Fibroblast of peridontal ligament (primary cell): Measurements from ENCODE around the gene LCN12.

Source experiments
- DNase-seq: peaks from one replicate; pipeline ENCODE4 v3.0.0-alpha.2; 2010; ENCODE audit errors: extremely low read depth

LCN12 gene

GRCh38 chr9:136927343-136928271 lies 24.5 kb upstream of the LCN12 start:
- DNase-seq: peak; percentile 7

- DNase-seq: no peak
Observed at GRCh38 chr9:136928591-136928990, 23.5 kb upstream of the LCN12 start.

DNA sequence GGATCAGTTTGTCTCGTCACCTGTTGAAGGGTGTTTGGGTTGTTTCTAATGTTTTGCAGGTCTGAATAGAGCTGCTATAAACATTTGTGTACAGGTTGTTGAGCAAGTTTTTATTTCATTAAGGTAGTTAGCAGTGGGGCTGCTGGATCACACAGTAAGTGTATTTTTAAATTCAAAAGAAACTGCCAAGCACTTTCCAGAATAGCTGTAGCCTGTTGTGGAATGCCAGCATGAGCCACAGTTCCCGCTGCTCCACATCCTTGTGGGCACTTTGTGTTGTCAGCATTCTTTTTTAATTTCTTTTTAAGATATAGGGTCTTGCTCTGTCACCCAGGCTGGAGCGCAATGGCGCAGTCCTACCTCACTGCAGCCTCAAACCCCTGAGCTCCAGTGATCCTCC lies 22.1 kb upstream of the LCN12 start:
- no peak for DNase-seq

GRCh38 chr9:136931611-136932130 lies 20.4 kb upstream of the LCN12 start:
- DNase-seq: peak; percentile 5

DNA sequence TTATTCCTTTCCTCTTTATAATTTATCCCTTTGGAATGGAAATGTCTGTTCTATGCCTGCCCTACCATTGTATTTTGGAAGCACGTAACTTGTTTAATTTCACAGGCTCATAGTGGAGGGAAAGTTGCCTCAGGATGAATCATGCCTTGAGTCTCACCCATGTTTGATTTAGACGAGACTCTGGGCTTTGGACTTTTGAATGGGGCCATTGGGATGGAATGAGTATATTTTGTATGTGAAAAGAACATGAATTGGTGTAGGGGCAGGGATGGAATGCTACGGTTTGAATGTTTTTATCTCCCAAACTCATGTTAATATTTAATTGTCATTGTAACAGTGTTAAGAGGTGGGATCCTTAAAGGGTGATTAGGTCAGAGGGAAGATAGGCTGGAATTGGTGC lies 17.8 kb upstream of the LCN12 start:
- no peak for DNase-seq

DNA sequence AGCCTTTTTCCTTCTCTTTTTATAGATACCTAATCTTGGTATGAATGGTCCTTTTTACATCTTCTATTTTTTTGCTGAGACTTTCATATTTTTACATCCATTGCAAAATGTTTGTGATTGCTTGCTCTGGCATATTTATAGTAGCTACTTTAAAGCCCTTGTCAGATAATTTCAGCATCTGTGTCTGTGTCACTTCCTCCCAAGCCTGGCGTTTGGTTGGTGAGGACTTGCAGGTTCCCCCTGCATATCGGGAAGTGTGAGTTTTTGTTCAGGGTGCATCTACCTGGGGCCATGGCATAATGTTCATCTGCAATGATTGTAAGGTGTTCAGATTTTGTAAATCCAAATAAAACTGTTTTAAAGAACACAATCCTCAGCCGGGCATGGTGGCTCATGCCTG lies 16.4 kb upstream of the LCN12 start:
- no peak for DNase-seq

DNA sequence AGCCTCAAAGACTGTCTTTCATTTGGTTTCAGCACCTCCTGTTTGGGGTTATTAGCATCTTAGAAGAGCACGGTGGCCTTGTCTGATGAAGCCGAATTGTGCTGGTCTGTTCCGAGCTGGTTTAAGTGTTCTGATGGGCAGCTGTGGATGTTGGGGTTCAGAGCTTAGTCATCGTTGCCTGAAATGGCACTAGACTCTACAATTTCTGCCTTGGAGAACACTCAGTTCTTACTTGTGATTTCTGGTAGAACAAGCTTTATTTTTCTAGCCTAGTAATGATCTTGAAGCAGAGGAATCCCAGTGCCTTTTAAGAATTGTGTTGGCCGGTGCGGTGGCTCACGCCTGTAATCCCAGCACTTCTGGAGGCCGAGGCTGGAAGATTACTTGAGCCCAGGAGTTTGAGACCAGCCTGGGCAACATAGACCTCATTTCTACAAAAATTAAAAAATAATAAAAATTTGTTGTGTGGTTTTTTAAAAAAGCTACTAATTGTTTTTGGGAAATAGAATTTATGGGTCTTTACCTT lies 15.4 kb upstream of the LCN12 start:
- DNase-seq: no peak

GRCh38 chr9:136937186-136938001 lies 14.7 kb upstream of the LCN12 start:
- no peak for DNase-seq

DNA sequence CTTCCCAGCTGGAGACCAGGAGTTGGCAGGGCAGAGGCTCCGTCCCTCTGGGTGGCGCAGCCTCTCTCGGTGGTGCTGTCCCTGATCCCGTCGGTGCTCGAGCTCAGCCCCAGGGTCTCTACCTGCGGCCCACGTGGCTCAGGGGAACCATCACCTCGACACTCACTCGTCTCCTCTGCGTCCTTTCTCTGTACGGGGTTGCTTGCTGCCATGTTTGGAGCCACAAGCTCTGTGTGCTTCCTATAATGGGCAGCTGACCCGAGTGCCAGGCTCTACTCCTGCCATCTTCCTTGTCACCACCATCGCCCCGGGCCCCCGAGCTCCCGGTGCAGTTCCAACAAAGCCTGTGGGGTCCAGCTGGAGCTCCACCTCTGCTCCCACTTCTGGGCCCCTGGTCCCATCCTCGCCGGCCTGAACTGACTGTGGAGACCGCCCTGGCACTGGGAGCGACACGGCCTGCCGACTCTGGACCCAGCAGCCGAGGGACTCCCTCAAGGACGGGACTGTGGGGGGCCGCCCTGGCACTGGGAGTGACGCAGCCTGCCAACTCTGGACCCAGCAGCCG lies 12.6 kb upstream of the LCN12 start:
- no peak for DNase-seq

- DNase-seq: no peak
Observed at GRCh38 chr9:136939996-136940525, 12.0 kb upstream of the LCN12 start.

DNA sequence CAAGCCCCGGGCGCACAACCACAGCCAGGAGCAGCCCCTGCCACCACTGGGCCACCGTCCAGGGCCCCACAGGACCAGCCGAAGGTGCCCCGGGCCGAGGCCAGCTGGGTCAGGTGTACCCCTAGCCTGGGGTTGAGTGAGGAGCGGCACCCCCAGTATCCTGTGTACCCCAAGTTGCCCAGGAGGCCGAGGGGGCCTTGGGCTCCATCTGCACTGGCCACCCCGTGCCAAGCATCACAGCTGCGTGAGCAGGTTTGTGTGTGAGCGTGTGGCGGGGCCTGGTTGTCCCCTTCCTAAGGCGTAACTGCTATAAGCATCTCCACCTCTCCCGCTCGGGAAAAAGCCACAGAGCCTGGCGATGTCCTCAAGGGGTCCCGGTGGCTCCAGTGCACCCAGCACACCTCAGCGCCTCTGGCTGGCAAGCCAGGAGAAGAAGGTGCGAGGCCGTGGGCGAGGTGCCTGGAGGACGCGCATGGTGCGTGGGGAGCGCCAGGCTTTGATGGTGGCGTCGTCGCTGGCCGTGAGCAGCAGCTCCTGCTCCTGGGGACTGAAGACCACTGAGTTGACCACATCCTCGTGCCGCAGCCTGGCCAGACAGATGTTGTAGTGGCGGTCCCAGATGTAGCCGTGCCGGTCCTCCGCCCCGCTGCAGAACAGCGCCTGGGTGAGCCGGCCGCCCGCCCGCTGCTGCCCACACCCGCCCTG lies 11.4 kb upstream of the LCN12 start:
- DNase-seq: no peak

GRCh38 chr9:136941231-136942111 lies 10.6 kb upstream of the LCN12 start:
- no peak for DNase-seq

DNA sequence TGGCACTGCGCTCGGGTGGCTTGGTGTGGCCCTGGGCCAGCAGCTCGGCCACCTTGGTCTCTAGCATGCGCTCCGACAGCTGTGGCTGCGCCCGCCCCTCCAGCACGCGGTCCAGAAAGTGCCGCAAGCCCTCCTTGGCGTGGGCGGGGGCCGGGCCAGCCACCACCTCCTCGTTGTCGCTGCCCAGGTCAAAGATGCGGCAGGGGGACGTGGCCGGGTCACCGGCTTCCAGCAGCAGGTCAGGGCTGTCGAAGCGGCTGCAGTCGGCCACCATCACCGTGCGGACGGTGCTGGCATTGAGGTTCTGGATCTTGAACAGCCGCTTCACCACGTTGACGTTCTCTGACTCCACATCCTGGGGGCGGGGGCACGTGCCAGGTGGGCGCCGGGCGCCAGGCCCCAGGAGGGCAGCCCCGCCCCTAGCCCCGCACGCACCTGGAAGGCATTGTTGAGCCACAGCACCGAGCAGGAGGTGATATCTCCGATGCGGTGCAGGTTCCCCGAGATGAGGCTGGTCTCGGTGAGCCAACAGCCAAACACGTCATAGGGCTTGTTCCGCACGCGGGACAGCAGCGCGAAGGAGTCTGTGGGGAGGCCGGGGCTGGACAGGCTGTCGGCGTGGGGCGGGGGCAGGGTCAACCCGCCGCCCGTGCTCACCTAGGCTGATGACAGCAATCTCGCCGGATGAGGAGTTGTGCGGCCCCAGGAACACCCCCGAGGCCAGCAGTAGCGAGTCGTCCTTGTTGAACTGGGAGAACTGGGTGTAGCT lies 9.8 kb upstream of the LCN12 start:
- no peak for DNase-seq

DNA sequence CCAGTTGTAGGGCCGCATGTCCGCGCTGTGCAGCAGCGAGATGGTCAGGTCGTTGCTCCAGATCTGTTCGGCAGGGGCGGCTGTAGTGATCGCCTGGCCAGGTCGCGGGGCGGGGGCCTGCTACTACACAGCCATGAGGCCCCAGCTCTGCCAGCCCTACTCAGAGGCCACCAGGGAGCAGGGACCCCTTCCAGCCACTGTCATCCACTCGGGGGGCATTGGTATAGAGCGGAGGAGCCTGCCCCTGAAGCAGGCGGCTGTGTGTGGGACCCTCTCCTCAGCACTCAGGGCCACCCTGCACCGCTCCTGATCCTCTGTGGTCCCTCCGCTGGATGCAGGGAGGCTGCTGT lies 9.2 kb upstream of the LCN12 start:
- DNase-seq: no peak

DNA sequence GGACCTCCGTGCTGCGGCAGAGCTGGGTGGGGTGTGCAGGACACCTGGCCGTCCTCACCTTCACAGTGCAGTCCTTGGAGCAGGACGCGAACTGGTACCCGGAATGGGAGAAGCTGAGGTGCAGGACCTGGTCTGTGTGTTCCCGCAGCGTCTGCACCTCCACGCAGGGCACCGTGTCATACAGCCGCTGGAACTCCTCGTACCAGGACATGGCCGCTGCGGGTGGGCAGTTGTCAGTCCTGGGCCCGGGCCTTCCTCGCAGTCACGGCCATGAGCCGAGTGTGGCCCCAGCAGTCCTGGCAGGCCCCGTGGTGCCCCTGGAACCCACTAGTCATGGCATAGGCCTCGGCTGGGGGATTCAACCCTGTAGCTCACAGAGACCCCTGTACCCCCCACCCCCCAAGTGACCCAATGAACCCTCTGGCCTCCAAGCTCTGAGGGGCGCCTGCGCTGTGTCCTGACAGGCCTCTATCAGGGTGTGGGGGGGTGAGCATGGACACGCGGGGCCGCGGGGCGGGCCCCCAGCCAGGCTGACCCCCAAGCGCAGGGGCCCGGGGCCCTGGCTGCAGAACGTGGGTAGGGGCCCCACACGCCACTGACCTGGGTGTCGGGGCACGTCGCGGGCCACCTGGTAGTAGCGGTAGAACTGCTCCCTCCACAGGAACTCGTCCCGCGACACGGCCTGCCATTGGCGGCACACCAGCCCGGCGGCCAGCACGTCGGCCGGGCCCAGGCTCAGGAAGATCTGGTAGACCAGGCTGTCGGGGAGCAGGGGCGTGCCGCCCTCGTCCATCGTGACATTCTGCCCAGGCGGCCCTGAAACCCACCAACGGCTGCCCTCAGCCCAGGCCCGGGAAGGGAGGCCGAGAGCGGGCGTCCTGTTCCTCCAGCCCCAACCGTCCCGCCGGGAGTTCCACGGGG lies 8.5 kb upstream of the LCN12 start:
- DNase-seq: peak; percentile 10

DNA sequence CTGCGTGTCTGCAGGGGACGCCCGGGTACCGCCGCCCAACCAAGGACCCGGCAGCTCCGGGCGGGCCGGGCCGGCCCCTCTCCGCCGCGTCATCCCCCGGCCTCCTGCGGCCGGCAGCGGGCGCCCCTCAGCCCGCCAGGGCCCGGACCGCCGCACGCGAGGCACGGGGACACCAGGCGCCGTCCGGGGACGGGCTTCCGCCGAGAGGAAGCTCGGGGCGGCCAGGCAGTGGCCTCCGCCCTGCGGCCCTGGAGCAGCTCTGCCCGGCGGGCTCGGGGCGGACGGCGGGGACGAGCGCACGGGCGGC lies 7.9 kb upstream of the LCN12 start:
- peak; percentile 45 for DNase-seq

GRCh38 chr9:136944519-136945332 lies 7.3 kb upstream of the LCN12 start, which contains the start of the genes C8G and FBXW5:
TSS of gene C8G (plus strand) at chr9:136945243. CDS start at chr9:136945321, 78 bp downstream.
TSS of gene FBXW5 (minus strand) at chr9:136944738. CDS start at chr9:136944083, 655 bp downstream.
- DNase-seq: peak; percentile 88
